ENCODE data around the gene C20orf204. TPM values are rescaled to one million over a fixed set of nuclear protein-coding genes. Genes with fewer than 3 reads are reported as not detected.
A peak's percentile ranks its signal among the peaks of the same experiment; 100 is the strongest.

Gene C20orf204
- total and polyA plus RNA-seq, 10 of the 15 experiments (the other 5 are each of a cell fraction or from before 2014, with no cell fraction given), result 0.24 to 56.0 (median 12.4) TPM

GRCh38 chr20:64053841-64054661 lies 18.1 kb downstream of the C20orf204 start:
- no peak for FAIRE-seq
- in situ Hi-C loops (cut with MboI), result no loop called here
- Histone ChIP-seq H3K4me1 (ENCODE audit: control insufficient read depth, insufficient read depth, low read length) (peaks cover 48% of the 10 kb centered on the region), H4K20me1 (ENCODE audit: control insufficient read depth, insufficient read depth) (no peaks in the 10 kb centered on the region), H3K9me3 (replicated peaks; ENCODE audit: control insufficient read depth, insufficient read depth, low read length) (no peaks in the 10 kb centered on the region), H2AFZ (ENCODE audit: control insufficient read depth, low read depth, low read length) (no peak overlapping the region; the same call in 1 of the 2 replicates), H3K9ac (ENCODE audit: control insufficient read depth, insufficient read depth, low read length) (no peak overlapping the region), H3K4me3 (no peak overlapping the region), H3K27me3 (replicated peaks in 1 of 2; ENCODE audit: control insufficient read depth in 2 of 2, insufficient read depth in 2 of 2, low read length in 1 of 2) (peaks cover 3 to 8% of the 10 kb centered on the region in 2 experiments; a peak in 3 of 4 replicates), H3K27ac (ENCODE audit: control insufficient read depth, insufficient read depth) (no peak overlapping the region), H3K36me3 (ENCODE audit: control insufficient read depth in 2 of 2, insufficient read depth in 2 of 2, low read length in 1 of 2) (no peaks in the 10 kb centered on the region), H3K4me2 (ENCODE audit: control insufficient read depth, insufficient read depth) (no peak overlapping the region), H3K79me2 (ENCODE audit: control insufficient read depth, insufficient read depth, low read length) (no peaks in the 10 kb centered on the region; the same call in none of the 2 replicates)
- ChIA-PET SMC1A (ENCODE audit: uncharacterized antibody, unreplicated experiment) (interaction anchor here (1.1 to 1.8 kb wide), 4 partner anchors 9 to 74 kb away, joined by 3 to 9 read pairs (median 4); partner anchors contain the start of genes PRPF6 and TCEA2), CTCF (interaction anchor here (0.7 to 9.2 kb wide), 9 partner anchors 12 to 268 kb away, joined by 3 to 108 read pairs (median 9); partner anchors contain the start of genes PRPF6 and SAMD10), POLR2A (interaction anchor here (0.7 to 2.0 kb wide), 5 partner anchors 8 to 17 kb away, joined by 3 to 6 read pairs (median 4); no protein-coding TSS in a partner anchor), RAD21 (ENCODE audit: unreplicated experiment) (interaction anchor here (0.6 to 7.1 kb wide), 10 partner anchors 10 to 1409 kb away, joined by 3 to 78 read pairs (median 3); partner anchors contain the start of genes PTK6 and RGS19)
- no peak for DNase-seq (ENCODE audit: low read depth, low spot score)
- ATAC-seq, result peak; percentile 41
- WGBS (ENCODE audit: insufficient coverage, insufficient replicate concordance, low lambda C conversion rate, missing lambda C conversion rate), result 17% methylated on average over 17 of the region's 17 CpGs
- intact Hi-C loops (cut with micrococcal nuclease; ENCODE audit: unreplicated experiment), result loop anchor here (10.0 kb wide), 1 partner anchor 189 kb away; the partner anchor contains the start of genes ABHD16B and TPD52L2
- no TSS peak for BruUV-seq (replicated peaks)
- no peak for TF ChIP-seq USF2 (IDR thresholded peaks at IDR 0.05; ENCODE audit: borderline replicate concordance, low read depth, low read length)
- TF ChIP-seq POLR2A (IDR thresholded peaks at IDR 0.05; ENCODE audit: low read depth, low read length), result no peak
- no peak for TF ChIP-seq HDAC6 (IDR thresholded peaks at IDR 0.05; ENCODE audit: unreplicated experiment)
- peak; percentile 49; the same call in 1 of the 2 replicates for TF ChIP-seq RAD21 (IDR thresholded peaks at IDR 0.05; ENCODE audit: insufficient read depth, low read depth, low read length)
- TF ChIP-seq SREBF2 (IDR thresholded peaks at IDR 0.05; ENCODE audit: low read length), result no peak
- no peak for TF ChIP-seq HDAC2 (IDR thresholded peaks at IDR 0.05)
- no peak for TF ChIP-seq JUNB (IDR thresholded peaks at IDR 0.05)
- no peak for TF ChIP-seq KDM1A (IDR thresholded peaks at IDR 0.05; ENCODE audit: borderline replicate concordance)
- no peak for TF ChIP-seq TBL1XR1 (IDR thresholded peaks at IDR 0.05; ENCODE audit: low read depth, low read length)
- no peak for TF ChIP-seq ZNF207 (IDR thresholded peaks at IDR 0.05; ENCODE audit: borderline replicate concordance)
- no peak for TF ChIP-seq ZNF687 (IDR thresholded peaks at IDR 0.05)
- TF ChIP-seq RELA (IDR thresholded peaks at IDR 0.05; ENCODE audit: borderline replicate concordance, partially characterized antibody), result no peak
- no peak for TF ChIP-seq CREM (IDR thresholded peaks at IDR 0.05; ENCODE audit: low read depth)
- TF ChIP-seq PML (IDR thresholded peaks at IDR 0.05; ENCODE audit: low read length), result no peak
- no peak for TF ChIP-seq USF1 (IDR thresholded peaks at IDR 0.05; ENCODE audit: borderline replicate concordance, extremely low read length, insufficient read depth, low read depth, low read length)
- no peak for TF ChIP-seq SUZ12 (IDR thresholded peaks at IDR 0.05; ENCODE audit: unreplicated experiment)
- no peak for TF ChIP-seq EGR1 (IDR thresholded peaks at IDR 0.05; ENCODE audit: borderline replicate concordance in 1 of 2, low read depth in 2 of 2, low read length in 2 of 2)
- TF ChIP-seq SMC3 (IDR thresholded peaks at IDR 0.05; ENCODE audit: borderline replicate concordance, low read length), result peak; percentile 46; the same call in 1 of the 2 replicates

All from GM12878 (cell line).